Activated naive CD8-positive, alpha-beta T cell treated with anti-CD3 and anti-CD28 coated beads, Interleukin-2, amount 10 ng/mL, durations not matched to agents 7 days and 5 days (primary cell): Measurements from ENCODE around the gene SS18. TPM values are rescaled to one million over a fixed set of nuclear protein-coding genes. Genes with fewer than 3 reads are reported as not detected.

Experiments
- ATAC-seq: fragments of 150-1000 bp; cut with Tn5 transposase; one replicate; pipeline ENCODE4 v1.10.0; 2021; ENCODE audit warnings: low read depth, moderate library complexity
- POLR2A ChIA-PET: fragments of 350-600 bp; sonication (Branson Sonifier 250); formaldehyde crosslinking; loops from one replicate; lab custom pipeline; 2021; ENCODE audit warnings: antibody characterized with exemption; lab: Charles Lee
- DNase-seq: peaks from one replicate; pipeline ENCODE4 v3.0.0; 2021
- H3K27ac Mint-ChIP-seq: one replicate; pipeline ENCODE4 v1.8.0; 2022; ENCODE audit warnings: mild to moderate bottlenecking, mixed read lengths
- H3K27me3 Mint-ChIP-seq: one replicate; pipeline ENCODE4 v1.8.0; 2022; ENCODE audit warnings: mild to moderate bottlenecking, moderate library complexity, mixed read lengths
- H3K36me3 Mint-ChIP-seq: one replicate; pipeline ENCODE4 v1.8.0; 2021; ENCODE audit warnings: mild to moderate bottlenecking, mixed read lengths
- H3K4me1 Mint-ChIP-seq: one replicate; pipeline ENCODE4 v1.8.0; 2021; ENCODE audit warnings: mixed read lengths
- H3K4me3 Mint-ChIP-seq: one replicate; pipeline ENCODE4 v1.8.0; 2022; ENCODE audit warnings: mild to moderate bottlenecking, moderate library complexity, mixed read lengths
- H3K9me3 Mint-ChIP-seq: one replicate; pipeline ENCODE4 v1.8.0; 2021; ENCODE audit warnings: mixed read lengths
- total RNA-seq, 2 experiments: library from RNA; stranded (reverse); gene quantifications; one replicate each; pipeline ENCODE4 v1.2.3, GENCODE V29; 2021

SS18 gene
- total RNA-seq, 2 experiments from 2014 or later: 64.3 to 67.4 TPM

GRCh38 chr18:25976554-25976953, 113.9 kb downstream of the SS18 start:
- POLR2A ChIA-PET: no interaction called here
- DNase-seq (no peak), ATAC-seq (no peak)
- Mint-ChIP-seq H3K4me3 (no peak overlapping the region), H3K27me3 (no peaks in the 10 kb centered on the region), H3K27ac (no peak overlapping the region), H3K9me3 (peaks cover 1% of the 10 kb centered on the region), H3K36me3 (peaks cover 1% of the 10 kb centered on the region), H3K4me1 (peaks cover 5% of the 10 kb centered on the region)

GRCh38 chr18:25974630-25975077, 115.8 kb downstream of the SS18 start:
- Mint-ChIP-seq H3K27me3 (no peaks in the 10 kb centered on the region), H3K9me3 (peaks cover 1% of the 10 kb centered on the region), H3K4me1 (peaks cover 5% of the 10 kb centered on the region), H3K27ac (no peak overlapping the region), H3K4me3 (no peak overlapping the region), H3K36me3 (peaks cover 1% of the 10 kb centered on the region)
- no peak for ATAC-seq
- POLR2A ChIA-PET: no interaction called here
- no peak for DNase-seq

Other genes starting within 250 kb of the SS18 start
- gene PSMA8, start 43.3 kb upstream of the SS18 start, total RNA-seq: 1 to 10 TPM; 1.3 to 1.4 TPM
- gene TAF4B, start 135.8 kb upstream of the SS18 start, total RNA-seq: 1 to 10 TPM; 7.3 to 7.5 TPM